Measurements from ENCODE around the gene LUC7L2. TPM values are rescaled to one million over a fixed set of nuclear protein-coding genes. Genes with fewer than 3 reads are reported as not detected.

LUC7L2 gene
- total RNA-seq, 1 experiment from 2014 or later = 81.2 TPM

- Mint-ChIP-seq H3K27ac (peak overlapping the region; percentile 47 to 89 (median 66); a peak in 5 of 7 replicates), H3K36me3 (ENCODE audit: insufficient read depth in 1 of 3, low read depth in 3 of 3) (peaks cover 2 to 22% (median 12%) of the 10 kb centered on the region in 3 experiments; a peak in 5 of 7 replicates), H3K4me1 (peaks cover 36% of the 10 kb centered on the region in 2 experiments), H3K27me3 (ENCODE audit: low read depth) (no peaks in the 10 kb centered on the region), H3K4me3 (no peak overlapping the region), H3K9me3 (no peaks in the 10 kb centered on the region)
- Histone ChIP-seq H2BK15ac (ENCODE audit: low read depth, low read length) (no peak overlapping the region), H3K4me1 (ENCODE audit: insufficient read depth, low read length) (peaks cover 5% of the 10 kb centered on the region), H3K23me2 (ENCODE audit: insufficient read length, low read depth, low read length, poor library complexity, severe bottlenecking) (no peaks in the 10 kb centered on the region), H2BK12ac (ENCODE audit: insufficient read length, low read depth, low read length) (no peak overlapping the region), H3K14ac (ENCODE audit: insufficient read depth, low read length) (no peak overlapping the region), H2BK5ac (ENCODE audit: insufficient read length, low read length) (no peak overlapping the region), H3K9ac (ENCODE audit: extremely low read depth, insufficient read length, low read length) (no peak overlapping the region), H3K79me2 (ENCODE audit: insufficient read depth, low read length) (peaks cover 24% of the 10 kb centered on the region; the same call in 1 of the 2 replicates), H2AK5ac (ENCODE audit: insufficient read length, low read length) (no peak overlapping the region), H2BK20ac (ENCODE audit: low read depth, low read length, poor library complexity, severe bottlenecking) (no peak overlapping the region), H3K56ac (ENCODE audit: insufficient read length, low read depth, low read length) (no peak overlapping the region), H3K79me1 (ENCODE audit: insufficient read depth, low read depth, low read length, poor library complexity, severe bottlenecking) (no peaks in the 10 kb centered on the region), H3K9me3 (ENCODE audit: control insufficient read depth, low read depth, low read length) (no peaks in the 10 kb centered on the region), H2AFZ (ENCODE audit: low read length) (no peak overlapping the region), H3K4ac (ENCODE audit: low read depth, low read length) (no peak overlapping the region), H3K27me3 (ENCODE audit: insufficient read depth, low read length) (no peaks in the 10 kb centered on the region), H3K4me2 (ENCODE audit: insufficient read depth, insufficient read length, low read length) (no peak overlapping the region), H3K27ac (ENCODE audit: insufficient read length, low read depth, low read length) (no peak overlapping the region), H4K20me1 (ENCODE audit: control insufficient read depth, insufficient read depth, insufficient read length) (no peaks in the 10 kb centered on the region), H3K23ac (ENCODE audit: insufficient read length, low read depth, low read length) (no peak overlapping the region), H4K5ac (ENCODE audit: insufficient read length, low read depth, low read length) (no peak overlapping the region), H4K91ac (ENCODE audit: insufficient read length, low read depth, low read length) (no peak overlapping the region), H2BK120ac (ENCODE audit: low read depth, low read length, poor library complexity, severe bottlenecking) (no peak overlapping the region), H3T11ph (ENCODE audit: low read length) (no peak overlapping the region), H3K18ac (ENCODE audit: insufficient read length, low read depth, low read length) (no peak overlapping the region), H4K8ac (replicated peaks; ENCODE audit: insufficient read length, low read depth, low read length) (no peak overlapping the region)
- TF ChIP-seq CTCF (conservative IDR thresholded peaks at IDR 0.05) = no peak
- WGBS (ENCODE audit: extremely low coverage, insufficient read length, low lambda C conversion rate) = no CpG with 5 or more reads among the region's 5 CpGs
- DNase-seq = no peak
These were observed 10.7 kb downstream of the LUC7L2 start for GRCh38 chr7:139370301-139370942.
